Muscle of leg (tissue), 11 donors: Measurements from ENCODE around the gene ETNK1. TPM values are rescaled to one million over a fixed set of nuclear protein-coding genes. Genes with fewer than 3 reads are reported as not detected.
"Not testable (repeated sequence)": the region's sequence is repeated elsewhere in the genome, so short reads cannot be mapped to it uniquely, and the experiment has no call there.

Source experiments
- DNase-seq: peaks from one replicate; pipeline ENCODE4 v3.0.0; 2013
- H3K27ac ChIP-seq: one replicate; pipeline ENCODE4 v1.5.1; 2013; ENCODE audit warnings: mild to moderate bottlenecking, low read length, control low read depth
- H3K27me3 ChIP-seq: one replicate; pipeline ENCODE4 v1.6.1; 2013; ENCODE audit warnings: low read length; ENCODE audit not compliant: control insufficient read depth, insufficient read depth
- H3K36me3 ChIP-seq: one replicate; pipeline ENCODE4 v1.6.1; 2013; ENCODE audit warnings: low read length; ENCODE audit not compliant: control insufficient read depth, insufficient read depth
- H3K4me1 ChIP-seq: one replicate; pipeline ENCODE4 v1.6.1; 2013; ENCODE audit warnings: low read length; ENCODE audit not compliant: control insufficient read depth, insufficient read depth
- H3K4me3 ChIP-seq: one replicate; pipeline ENCODE4 v1.5.1; 2013; ENCODE audit warnings: low read length, control low read depth
- H3K9me3 ChIP-seq: replicated peaks from 2 replicates; pipeline ENCODE4 v1.6.1; 2013; ENCODE audit warnings: low read depth, low read length; ENCODE audit not compliant: control insufficient read depth
- whole genome bisulfite sequencing: methylation state at CpG from one replicate; pipeline ENCODE4 v1.1.5; 2013; ENCODE audit warnings: missing lambda C conversion rate; ENCODE audit not compliant: insufficient coverage; 5-methylcytosine and 5-hydroxymethylcytosine counted together
- polyA plus RNA-seq, 8 donors: library from polyadenylated mRNA; unstranded; fragments of 120-200 nt; gene quantifications; one replicate each; pipeline versions ENCODE4 v1.2.1 to v1.2.3, GENCODE V29; 2013; ENCODE audit warnings: inconsistent platforms in 1 of 8, low replicate concordance in 1 of 8; ENCODE audit not compliant: insufficient read length in 8 of 8, insufficient read depth in 1 of 8
- total RNA-seq: library from RNA; stranded (reverse); fragments of 120-200 nt; gene quantifications from one replicate; pipeline ENCODE4 v1.2.4, GENCODE V29; 2013

ETNK1 gene
- total and polyA plus RNA-seq, 9 donors = 15.8 to 29.8 (median 19.4) TPM

DNA sequence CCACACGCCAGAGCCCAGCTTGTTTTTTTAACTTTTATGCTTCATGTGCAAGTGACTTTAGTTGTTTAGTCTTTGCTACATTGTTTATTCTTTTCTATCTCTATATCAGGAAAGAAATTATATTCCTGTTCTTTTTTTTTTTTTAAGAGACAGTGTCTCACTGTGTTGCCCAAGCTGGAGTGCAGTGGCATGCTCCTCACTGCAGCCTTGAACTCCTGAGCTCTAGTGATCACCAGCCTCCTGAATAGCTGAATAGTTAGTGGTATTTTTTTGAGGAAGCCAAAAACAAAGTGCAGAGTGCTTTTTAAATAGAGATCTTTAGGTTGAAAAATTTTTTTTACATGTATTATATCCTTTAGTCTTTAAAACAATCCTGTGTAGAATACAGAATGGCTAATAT, 58.2 kb downstream of the ETNK1 start:
- H3K9me3 ChIP-seq = no peaks in the 10 kb centered on the region
- peaks cover 12% of the 10 kb centered on the region for H3K36me3 ChIP-seq
- no peaks in the 10 kb centered on the region for H3K4me1 ChIP-seq
- H3K4me3 ChIP-seq = no peak overlapping the region
- WGBS = no CpG with 5 or more reads among the region's 1 CpG
- no peak overlapping the region for H3K27ac ChIP-seq
- H3K27me3 ChIP-seq = no peaks in the 10 kb centered on the region
- DNase-seq = no peak

DNA sequence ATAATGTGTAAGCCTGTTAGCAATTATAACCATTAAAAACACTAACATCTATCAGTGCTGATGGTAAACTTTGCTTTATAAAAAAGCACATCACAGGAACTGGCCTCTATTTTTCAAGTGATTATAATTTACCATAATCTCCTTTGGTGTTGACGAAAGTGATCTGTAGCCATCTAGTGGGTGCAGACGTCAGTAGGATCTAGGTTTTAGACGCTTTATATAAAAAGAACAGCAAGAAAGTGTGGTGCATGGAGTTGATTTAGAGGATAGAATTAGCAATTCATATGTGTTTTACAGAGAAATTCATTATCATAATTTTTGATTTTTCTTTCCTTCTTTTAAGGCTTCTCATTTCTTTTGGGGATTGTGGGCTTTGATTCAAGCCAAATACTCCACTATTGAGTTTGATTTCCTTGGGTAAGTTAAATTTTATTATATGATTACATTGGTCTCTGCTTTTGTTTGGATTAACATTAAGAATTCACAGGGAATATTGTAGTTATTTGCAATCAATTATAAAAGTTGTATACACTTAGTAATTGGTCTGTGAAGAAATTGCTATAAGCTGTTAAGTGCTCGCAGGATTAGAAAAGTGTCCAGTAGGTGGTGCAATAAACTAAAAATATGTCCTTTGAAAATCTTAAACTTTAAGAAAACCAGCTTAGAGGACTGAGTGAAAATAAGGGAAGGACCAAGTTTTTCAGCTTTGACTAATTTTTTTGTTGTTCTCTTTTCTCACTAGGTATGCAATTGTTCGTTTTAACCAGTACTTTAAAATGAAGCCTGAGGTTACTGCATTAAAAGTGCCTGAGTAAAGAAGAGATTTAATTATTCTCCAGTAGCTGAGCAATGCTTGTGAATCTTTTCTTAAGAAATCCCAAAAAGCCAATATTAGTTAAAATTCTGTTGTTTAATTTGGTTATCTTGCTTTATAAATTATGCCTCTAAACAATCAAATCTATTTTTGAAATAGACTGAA, 59.5 kb downstream of the ETNK1 start:
- WGBS = no CpG with 5 or more reads among the region's 5 CpGs
- Histone ChIP-seq H3K27ac (no peak overlapping the region), H3K36me3 (peaks cover 3% of the 10 kb centered on the region), H3K4me1 (no peaks in the 10 kb centered on the region), H3K9me3 (no peaks in the 10 kb centered on the region), H3K4me3 (no peak overlapping the region), H3K27me3 (no peaks in the 10 kb centered on the region)
- peak; percentile 57 for DNase-seq

DNA sequence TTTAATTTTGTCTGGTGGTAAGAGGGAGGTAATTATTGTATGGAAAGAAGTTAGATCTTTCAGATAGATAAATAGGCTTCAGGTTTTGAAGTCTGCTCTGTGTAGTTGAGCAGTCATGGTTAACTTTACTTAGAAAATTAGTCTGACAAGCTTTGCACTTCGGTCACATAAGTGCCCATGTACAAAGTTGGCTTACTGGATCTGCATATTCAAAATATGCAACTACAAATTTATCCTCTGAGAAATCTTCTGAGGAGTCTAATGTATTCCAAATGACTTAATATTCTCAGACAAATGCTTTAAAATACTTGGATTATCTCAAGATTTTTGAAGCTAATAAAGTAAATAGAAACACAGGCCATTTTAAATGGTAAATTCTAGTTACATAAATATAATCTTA, 61.2 kb downstream of the ETNK1 start:
- Histone ChIP-seq H3K9me3 (no peaks in the 10 kb centered on the region), H3K4me1 (no peaks in the 10 kb centered on the region), H3K36me3 (no peaks in the 10 kb centered on the region), H3K27ac (no peak overlapping the region), H3K4me3 (no peak overlapping the region), H3K27me3 (no peaks in the 10 kb centered on the region)
- DNase-seq = no peak
- WGBS = no CpG with 5 or more reads among the region's 1 CpG

DNA sequence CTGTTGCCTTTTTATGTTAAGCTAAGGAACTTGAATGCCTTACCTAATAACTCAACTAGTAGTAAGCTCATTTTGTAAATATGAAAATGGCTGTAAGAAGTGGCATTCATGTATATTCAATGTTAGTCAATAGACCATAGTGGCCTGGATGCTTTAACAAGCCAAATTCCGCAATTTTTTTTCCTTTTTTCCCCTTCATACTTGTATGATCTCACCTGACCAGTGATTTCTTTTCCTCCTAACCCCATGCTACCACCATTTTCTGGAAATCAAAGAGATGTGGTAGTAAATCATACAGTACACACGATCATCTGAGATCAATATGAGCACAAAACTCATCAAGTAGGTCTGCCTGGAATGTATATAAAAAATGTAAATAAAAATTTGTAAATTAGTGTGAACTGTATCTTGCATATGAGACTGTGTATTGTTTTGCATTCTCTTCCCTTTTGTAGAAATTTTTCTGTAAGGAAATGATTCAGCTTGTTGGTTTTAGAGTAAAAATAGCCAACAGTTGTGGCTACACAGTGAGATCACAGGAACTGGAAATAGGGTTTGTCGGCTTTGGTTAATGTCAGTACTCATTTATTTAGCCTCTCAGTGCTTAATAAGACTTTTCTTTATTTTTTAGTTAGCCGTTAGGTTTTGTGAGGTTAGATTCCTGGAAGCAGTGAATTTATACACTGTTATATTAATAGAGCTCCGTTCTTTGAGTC, 62.5 kb downstream of the ETNK1 start:
- peak overlapping the region; percentile 38 for H3K27ac ChIP-seq
- no peaks in the 10 kb centered on the region for H3K36me3 ChIP-seq
- H3K27me3 ChIP-seq = no peaks in the 10 kb centered on the region
- H3K9me3 ChIP-seq = no peaks in the 10 kb centered on the region
- DNase-seq = peak; percentile 50
- H3K4me1 ChIP-seq = no peaks in the 10 kb centered on the region
- WGBS = no CpG with 5 or more reads among the region's 5 CpGs
- no peak overlapping the region for H3K4me3 ChIP-seq

DNA sequence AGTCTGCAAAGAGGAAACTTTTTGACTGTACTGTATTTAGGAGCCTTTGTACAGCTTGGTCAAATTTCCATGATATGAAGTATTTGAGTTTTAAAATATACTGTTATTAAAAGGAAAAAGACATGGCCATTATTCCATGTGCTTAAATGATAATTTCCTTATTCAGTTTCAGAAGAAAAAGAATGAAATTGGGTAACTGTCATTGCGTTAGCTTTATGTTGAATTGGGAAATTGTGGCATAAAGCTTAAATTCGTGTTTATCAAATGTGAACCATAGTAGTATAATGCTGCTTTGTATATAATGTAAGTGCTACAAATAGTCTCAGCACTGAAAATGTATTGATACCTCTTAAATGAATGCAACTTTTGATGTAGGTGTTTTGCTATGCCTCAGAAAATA, 64.9 kb downstream of the ETNK1 start:
- Histone ChIP-seq H3K4me1 (no peaks in the 10 kb centered on the region), H3K27ac (no peak overlapping the region), H3K4me3 (no peak overlapping the region), H3K9me3 (peaks cover 6% of the 10 kb centered on the region), H3K27me3 (no peaks in the 10 kb centered on the region), H3K36me3 (no peaks in the 10 kb centered on the region)
- DNase-seq = no peak
- no CpG with 5 or more reads among the region's 2 CpGs for WGBS

DNA sequence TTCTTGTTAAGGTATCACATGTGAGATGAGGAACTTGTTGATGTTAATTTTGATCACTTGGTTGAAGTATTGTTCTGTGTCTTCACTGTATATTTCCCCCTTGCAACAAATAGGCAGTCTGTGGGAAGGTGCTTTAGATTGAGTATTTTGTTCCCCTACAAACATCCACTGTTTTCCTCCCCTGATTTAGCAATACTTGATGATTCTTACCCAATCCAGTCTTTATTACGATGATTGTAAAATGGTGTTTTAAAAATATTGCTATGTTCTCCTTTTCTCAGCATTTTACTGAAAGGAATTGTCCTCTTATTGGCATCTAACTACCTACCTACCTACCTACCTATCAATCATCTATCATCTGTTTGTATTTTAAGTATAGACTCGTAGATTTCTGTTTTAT, 66.3 kb downstream of the ETNK1 start:
- Histone ChIP-seq H3K27me3 (no peaks in the 10 kb centered on the region), H3K27ac (no peak overlapping the region), H3K36me3 (no peaks in the 10 kb centered on the region), H3K9me3 (peaks cover 6% of the 10 kb centered on the region), H3K4me1 (no peaks in the 10 kb centered on the region), H3K4me3 (no peak overlapping the region)
- no peak for DNase-seq
- no CpG with 5 or more reads among the region's 2 CpGs for WGBS

DNA sequence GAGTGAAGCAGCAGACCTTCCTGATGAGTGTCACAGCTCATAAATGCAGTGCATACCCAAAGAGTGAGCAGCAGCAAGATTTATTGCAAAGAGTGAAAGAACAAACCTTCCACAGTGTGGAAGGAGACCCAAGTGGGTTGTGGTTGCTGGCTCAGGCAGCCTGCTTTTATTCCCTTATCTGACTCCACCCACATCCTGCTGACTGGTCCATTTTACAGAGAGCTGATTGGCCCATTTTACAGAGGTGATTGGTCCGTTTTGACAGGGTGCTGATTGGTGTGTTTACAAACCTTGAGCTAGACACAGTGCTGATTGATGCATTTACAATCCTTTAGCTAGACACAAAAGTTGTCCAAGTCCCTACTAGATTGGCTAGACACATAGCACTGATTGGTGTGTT, 67.5 kb downstream of the ETNK1 start:
- not testable (repeated sequence) for DNase-seq, H3K27ac ChIP-seq, H3K4me3 ChIP-seq, H3K27me3 ChIP-seq, H3K9me3 ChIP-seq, H3K4me1 ChIP-seq, H3K36me3 ChIP-seq
- WGBS = no CpG with 5 or more reads among the region's 1 CpG

DNA sequence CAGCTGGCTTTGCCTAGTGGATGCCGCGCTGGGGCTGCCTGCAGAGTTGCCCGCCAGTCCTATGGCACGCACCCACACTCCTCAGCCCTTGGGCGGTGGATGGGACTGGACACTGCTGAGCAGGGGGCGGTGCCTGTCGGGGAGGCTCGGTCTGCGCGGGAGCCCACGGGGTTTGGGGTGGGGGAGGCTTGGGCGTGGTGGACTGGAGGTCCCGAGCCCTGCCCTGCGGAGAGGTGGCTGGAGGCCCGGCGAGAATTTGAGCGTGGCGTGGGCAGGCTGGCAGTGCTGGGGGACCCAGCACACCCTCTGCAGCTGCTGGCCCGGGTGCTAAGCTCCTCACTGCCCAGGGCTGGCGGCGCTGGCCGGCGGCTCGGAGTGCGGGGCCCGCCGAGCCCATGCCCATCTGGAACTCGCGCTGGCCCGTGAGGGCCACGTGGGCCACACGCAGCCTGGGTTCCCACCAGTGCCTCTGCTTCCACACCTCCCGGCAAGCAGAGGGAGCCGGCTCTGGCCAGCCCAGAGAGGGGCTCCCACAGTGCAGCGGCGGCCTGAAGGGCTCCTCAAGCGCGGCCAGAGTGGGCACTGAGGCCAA, 68.1 kb downstream of the ETNK1 start:
- no peaks in the 10 kb centered on the region for H3K36me3 ChIP-seq
- WGBS = 96% methylated on average over 32 of the region's 38 CpGs
- H3K4me1 ChIP-seq = no peaks in the 10 kb centered on the region
- peaks cover 6% of the 10 kb centered on the region for H3K9me3 ChIP-seq
- H3K27ac ChIP-seq = no peak overlapping the region
- no peak for DNase-seq
- no peaks in the 10 kb centered on the region for H3K27me3 ChIP-seq
- no peak overlapping the region for H3K4me3 ChIP-seq

DNA sequence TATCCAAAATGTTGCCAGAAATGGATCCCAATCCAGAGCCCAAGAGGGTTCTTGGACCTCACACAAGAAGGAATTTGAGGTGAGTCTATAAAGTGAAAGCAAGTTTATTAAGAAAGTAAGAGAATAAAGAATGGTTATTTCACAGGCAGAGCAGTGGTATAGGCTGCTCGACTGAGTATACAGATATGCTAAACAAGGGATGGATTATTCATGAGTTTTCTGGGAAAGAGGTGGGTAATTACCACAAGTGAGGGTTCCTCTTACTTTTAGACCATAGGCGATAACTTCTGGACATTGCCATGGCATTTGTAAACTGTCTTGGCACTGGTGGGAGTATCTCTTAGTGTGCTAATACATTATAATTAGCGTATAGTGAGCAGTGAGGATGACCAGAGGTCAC, 73.6 kb downstream of the ETNK1 start:
- DNase-seq = no peak
- 88% methylated on average over 2 of the region's 3 CpGs for WGBS
- Histone ChIP-seq H3K36me3 (no peaks in the 10 kb centered on the region), H3K27ac (no peak overlapping the region), H3K9me3 (peaks cover 1% of the 10 kb centered on the region), H3K27me3 (no peaks in the 10 kb centered on the region), H3K4me3 (no peak overlapping the region), H3K4me1 (no peaks in the 10 kb centered on the region)

DNA sequence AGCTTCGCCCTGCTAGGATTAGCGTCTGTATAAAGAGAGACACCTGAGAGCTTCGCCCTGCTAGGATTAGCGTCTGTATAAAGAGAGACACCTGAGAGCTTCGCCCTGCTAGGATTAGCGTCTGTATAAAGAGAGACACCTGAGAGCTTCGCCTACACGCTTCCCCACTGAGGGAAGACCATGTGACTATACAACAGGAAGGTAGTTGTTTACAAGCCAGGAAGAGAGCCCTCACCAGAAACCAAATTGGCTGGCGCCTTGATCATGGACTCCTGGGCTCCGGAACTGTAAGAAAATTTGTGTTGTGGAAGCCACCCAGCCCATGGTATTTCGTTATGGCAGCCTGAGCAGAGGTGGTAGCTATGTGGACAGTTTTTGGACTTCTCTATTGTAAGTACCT, 74.7 kb downstream of the ETNK1 start:
- not testable (repeated sequence) for H3K27me3 ChIP-seq, H3K9me3 ChIP-seq, H3K4me1 ChIP-seq, H3K36me3 ChIP-seq, H3K4me3 ChIP-seq, DNase-seq, H3K27ac ChIP-seq
- WGBS = 100% methylated on average over 2 of the region's 11 CpGs
